DMS153 treated with DMSO at 0.1 percent for 48 hours (cell line): ENCODE measurements around the gene OR51B4.
"Not testable (repeated sequence)": the region's sequence is repeated elsewhere in the genome, so short reads cannot be mapped to it uniquely, and the experiment has no call there.

Experiments used
- DNase-seq: peaks from one replicate; lab custom pipeline; 2025; ENCODE audit not compliant: unreplicated experiment; lab: John Stamatoyannopoulos, UW

The OR51B4 gene

DNA sequence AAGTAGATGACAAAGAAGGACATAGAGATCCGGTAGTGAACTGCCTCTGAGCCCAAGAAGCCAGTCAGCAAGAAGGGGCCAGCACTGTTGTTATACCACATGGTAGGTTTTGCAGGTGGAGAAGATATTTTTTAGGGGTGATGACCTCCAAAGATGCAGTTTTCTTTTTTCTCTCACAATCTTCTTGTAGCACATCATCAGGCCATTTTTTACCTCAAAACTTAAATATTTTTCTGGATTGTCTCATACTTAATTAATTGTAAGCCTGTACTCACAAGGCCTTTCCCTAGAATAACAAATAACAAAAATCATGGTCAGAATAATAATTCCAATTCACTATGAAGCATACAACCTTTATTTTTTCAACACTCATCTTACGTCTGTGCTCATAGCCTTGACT lies at the start of gene OR51B4:
OR51B4 (minus strand) TSS at position 101 of the 400 bp plus-strand sequence; CDS start at position 101, 0 bp downstream.
- no peak for DNase-seq

GRCh38 chr11:5351208-5351607 lies 49.5 kb upstream of the OR51B4 start, which contains the start of gene OR51B6:
Gene OR51B6 (plus strand): TSS chr11:5351508. CDS start chr11:5351508, 0 bp downstream.
- DNase-seq, result no peak

- no peak for DNase-seq
Measured at GRCh38 chr11:5349550-5349949, 47.8 kb upstream of the OR51B4 start.

DNA sequence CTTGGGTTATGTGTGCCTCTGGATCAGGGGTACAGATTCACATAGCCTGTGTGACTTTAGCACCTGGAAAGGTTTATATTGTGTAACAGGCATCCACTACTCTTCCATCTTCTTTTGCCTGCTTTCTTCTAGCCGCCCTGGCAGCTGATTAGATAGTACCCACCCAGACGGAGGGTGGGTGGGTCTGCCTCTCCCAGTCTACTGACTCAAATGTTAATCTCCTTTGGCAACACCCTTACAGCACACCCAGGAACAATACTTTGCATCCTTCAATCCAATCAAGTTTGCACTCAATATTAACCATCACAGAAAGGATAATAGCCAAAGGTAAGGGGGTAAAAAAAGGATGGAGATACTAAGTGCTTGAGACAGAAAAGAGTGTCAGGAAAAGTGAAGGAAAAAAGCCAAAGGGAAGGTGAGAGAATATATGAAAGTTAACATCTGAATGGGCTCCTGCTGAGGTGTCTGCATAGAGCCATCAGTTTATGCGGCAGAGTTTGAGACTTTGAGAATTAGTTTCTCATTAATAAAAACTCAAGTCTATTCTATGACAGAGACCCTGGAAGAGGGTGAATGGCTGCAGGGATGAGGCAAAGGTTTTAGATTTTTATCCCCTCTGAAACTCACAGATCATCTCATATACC lies 46.9 kb upstream of the OR51B4 start:
- DNase-seq, result no peak

DNA sequence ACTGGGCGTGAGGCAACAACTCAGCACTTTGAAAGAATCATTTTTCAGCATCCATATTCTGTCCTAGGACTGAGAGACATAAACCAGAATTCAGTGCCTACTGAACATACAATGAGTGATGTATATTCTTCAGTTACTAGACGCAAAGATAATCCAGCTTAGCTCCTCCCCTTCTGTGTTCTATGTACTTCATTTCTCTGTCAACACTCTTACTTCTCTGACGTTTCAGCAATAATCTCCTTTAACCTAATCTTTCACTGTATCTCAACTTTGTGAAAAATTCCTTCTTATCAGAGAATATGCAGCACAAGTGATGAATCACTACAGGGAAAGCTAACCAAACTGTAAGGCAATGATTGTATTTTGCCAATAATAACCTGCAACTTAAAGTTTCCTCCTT lies 44.1 kb upstream of the OR51B4 start:
- DNase-seq, result no peak

DNA sequence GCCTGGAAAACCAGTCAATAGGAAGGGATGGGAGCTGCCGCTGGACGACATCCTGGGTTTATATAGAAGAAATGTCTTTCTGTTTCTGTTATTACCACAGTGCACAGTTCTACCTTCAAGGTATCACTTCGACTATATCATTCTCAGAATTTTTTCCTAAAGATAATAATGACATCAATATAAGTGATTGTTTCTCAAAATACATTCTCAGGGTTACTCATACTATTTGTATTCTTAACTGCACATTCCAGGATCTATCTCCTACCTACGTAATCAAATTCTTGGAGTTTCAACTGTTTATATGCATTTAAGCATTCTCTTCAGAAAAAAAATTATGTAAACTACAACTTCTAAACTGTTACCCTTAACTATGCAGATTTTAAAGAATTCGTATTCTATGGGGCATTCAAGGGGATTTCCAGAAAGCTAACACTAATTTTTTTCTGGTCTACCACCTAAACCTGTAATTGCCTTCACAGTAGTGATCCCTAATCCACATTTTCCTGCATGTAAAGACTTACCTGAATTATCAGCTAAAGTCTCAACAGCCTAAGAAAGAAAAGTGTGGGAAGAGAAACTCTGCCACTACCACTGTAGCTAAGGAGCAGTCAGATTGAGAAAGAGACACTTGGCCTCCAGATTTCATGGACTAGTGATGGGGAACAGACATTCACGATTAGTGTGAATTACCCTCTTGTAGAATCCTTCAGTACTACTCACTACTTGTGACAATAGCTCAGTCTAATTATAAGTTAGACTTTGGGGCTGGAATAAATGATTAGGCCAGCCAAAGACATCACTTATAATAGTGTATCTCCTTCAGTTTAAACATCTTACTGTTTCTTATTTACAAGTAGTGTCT lies 42.0 kb upstream of the OR51B4 start, which contains the start of gene OR51B5:
OR51B5 (minus strand) TSS at position 51 of the 862 bp plus-strand sequence; CDS start at position 51, 0 bp downstream.
- DNase-seq, result no peak

DNA sequence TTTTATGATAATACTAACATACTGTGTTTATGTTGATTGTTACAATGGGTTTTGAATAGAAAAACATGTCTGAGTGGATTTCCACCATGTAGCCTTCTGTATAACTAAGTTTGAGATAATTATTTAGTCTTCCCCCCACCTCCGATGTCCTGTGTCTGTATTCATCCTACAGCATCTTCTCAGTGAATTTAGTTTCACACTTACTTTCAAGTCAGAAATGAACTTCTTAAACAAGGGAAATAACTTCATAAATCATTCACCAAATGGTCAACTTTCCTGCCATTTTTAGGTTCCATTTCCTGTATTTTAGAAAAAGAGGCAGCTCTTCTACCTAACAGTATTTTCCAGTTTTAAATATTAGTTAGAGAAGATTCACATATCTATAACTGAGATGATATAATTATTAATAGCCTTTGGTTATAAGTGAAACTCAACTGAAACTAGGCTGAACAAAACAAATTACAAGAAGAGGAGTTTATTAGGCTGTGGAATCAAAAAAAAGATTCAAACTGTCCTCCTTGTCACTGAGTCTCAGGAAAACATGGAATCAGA lies 38.1 kb upstream of the OR51B4 start:
- DNase-seq, result no peak

DNA sequence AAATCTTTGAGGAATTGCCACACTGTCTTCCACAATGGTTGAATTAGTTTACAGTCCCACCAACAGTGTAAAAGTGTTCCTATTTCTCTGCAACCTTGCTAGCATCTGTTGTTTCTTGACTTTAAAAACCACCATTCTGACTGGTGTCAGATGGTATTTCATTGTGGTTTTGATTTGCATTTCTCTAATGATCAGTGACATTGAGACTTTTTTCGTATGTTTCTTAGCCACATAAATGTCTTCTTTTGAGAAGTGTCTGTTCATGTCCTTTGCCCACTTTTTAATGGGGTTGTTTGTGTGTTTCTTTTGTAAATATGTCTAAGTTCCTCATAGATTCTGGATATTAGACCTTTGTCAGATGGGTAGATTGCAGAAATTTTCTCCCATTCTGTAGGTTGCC lies 35.5 kb upstream of the OR51B4 start:
- DNase-seq, result not testable (repeated sequence)

DNA sequence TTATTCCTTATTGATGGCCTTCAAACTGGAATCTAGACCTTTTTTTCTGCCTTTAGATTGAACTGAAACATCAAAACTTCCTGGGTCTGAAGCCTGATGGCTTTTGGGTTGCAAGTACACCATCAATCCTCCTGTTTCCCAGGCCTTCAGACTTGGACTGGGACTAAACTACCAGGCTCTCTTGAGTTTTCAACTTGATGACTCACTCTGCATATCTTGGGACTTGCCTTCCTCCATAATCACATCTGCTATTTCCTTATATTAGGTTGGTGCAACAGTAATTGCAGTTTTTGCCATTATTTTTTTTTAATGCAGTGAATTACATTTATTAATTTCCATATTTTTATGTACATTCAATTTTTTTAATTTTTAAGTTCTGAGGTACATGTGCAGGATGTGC lies 34.6 kb upstream of the OR51B4 start:
- no peak for DNase-seq

- no peak for DNase-seq
Measured at GRCh38 chr11:5335170-5335569, 33.4 kb upstream of the OR51B4 start.

DNA sequence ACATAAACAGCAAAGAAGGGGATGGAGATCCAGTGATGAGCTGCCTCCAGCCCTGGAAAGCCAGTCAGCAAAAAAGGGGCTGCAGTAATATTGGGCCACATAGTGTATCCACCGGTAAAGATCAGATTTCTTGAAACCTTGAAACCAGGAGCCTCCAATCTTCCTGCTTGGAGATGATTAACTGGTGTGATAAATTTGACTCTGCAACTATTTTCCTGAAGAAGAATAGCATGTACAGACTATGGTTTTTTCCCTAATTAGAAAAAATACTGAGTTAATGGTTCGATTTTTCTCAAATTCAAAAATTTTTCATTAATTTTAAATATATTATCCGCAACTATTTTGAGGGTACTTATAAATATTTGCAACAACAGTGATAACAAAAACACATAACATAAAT lies 22.5 kb upstream of the OR51B4 start, which contains the start of gene OR51B2:
OR51B2 (minus strand) TSS at position 101 of the 400 bp plus-strand sequence; CDS start at position 101, 0 bp downstream.
- DNase-seq, result no peak

GRCh38 chr11:5317292-5317691 lies 15.5 kb upstream of the OR51B4 start:
- no peak for DNase-seq

- DNase-seq, result not testable (repeated sequence)
Measured at GRCh38 chr11:5313326-5314023, 11.7 kb upstream of the OR51B4 start.

- DNase-seq, result no peak
Measured at GRCh38 chr11:5310423-5310822, 8.7 kb upstream of the OR51B4 start.

GRCh38 chr11:5307256-5308019 lies 5.7 kb upstream of the OR51B4 start:
- DNase-seq, result no peak

DNA sequence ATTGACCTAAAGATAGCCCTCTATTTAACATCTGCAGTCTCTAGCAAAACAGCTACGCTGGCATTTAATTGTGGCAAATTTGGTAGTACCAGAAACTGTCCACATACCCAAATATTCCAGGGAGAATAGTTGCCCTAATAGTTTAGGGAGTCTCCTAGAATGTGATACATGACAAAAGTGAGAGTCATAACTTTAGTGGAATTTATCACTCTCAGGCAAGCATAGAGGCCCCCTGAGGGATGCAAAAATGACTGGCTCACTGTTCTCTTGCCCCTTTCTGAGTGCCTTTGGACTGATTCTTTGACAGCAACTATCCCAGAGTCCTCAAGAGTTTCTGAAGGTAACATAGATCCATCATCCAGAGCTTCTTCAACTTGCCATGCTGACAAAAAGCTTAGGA lies 2.3 kb upstream of the OR51B4 start:
- no peak for DNase-seq

DNA sequence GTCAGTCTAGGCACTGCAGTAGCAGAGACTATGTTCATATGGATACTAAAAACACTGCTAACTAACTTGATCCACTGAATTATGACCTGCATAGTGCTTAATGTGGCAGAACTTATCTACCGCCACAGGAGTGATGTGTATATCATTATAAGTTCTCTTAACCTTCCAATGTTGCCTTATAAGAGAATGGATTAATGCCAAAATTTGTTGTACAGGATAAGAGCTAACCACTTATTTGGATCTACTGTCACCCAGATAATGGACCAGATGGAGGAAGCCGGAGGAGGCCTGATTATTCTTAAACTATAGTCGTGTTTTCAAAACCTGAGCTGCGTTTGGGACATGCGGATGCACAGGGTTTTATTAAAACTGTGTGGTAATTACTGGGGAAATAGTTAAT lies 1.9 kb upstream of the OR51B4 start:
- DNase-seq, result no peak

DNA sequence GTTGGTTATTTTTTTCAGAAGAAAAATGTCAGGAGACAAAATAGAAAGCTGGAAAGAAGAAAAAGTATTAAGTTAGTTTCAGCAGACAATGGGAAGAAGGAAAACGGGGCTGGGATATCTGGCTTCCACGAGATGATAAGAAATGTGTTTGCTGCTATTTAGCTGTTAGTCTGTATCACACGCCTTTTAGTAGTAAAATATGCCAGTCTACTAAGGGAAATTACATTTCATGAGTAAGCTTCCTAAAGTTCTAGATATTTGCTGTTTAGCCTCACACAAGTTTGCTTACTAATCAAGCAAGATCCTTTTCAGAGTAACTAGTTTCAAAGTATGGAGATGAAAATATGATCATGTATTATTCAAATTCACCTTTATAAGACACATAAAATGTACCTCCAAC lies 1.5 kb downstream of the OR51B4 start:
- DNase-seq, result no peak

DNA sequence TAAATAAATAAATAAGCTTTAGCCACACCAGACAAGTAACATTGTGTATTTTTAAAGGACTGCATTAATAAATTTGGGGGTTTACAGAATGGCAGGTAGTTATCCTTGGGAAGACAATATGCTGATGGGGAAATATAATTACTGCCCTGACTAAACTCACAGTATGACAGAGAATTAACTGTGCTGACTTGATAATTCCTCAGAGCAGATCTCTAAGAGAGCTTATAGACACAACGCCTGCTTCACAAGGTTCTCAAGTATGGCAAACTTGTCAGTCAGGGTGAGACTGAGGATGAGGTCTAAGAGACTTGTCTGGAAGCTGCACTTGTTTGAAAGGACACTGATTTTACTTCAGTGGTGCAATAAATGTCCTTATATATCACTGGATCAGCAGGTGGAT lies 3.3 kb downstream of the OR51B4 start:
- DNase-seq, result no peak

- no peak for DNase-seq
Measured at GRCh38 chr11:5297721-5298323, 3.9 kb downstream of the OR51B4 start.
